GM13976 (cell line): ENCODE measurements around the gene BCAP29.

Source experiments
- DNase-seq: peaks from one replicate; pipeline ENCODE4 v3.0.0; 2012; ENCODE audit warnings: low spot score
- CTCF ChIP-seq: IDR thresholded peaks from 2 replicates; pipeline ENCODE4 v1.5.1; 2012; ENCODE audit warnings: borderline replicate concordance, mild to moderate bottlenecking; ENCODE audit not compliant: insufficient read depth; ENCODE audit errors: extremely low read depth, missing control alignments, control extremely low read depth
- in situ Hi-C: fragments of 300-500 bp; cut with MboI; formaldehyde crosslinking; loops from one replicate; pipeline ENCODE4 v1.12.0; 2022; ENCODE audit warnings: low sequenced_read_pairs, mixed read lengths, inconsistent platforms; ENCODE audit not compliant: unreplicated experiment

BCAP29 gene

DNA sequence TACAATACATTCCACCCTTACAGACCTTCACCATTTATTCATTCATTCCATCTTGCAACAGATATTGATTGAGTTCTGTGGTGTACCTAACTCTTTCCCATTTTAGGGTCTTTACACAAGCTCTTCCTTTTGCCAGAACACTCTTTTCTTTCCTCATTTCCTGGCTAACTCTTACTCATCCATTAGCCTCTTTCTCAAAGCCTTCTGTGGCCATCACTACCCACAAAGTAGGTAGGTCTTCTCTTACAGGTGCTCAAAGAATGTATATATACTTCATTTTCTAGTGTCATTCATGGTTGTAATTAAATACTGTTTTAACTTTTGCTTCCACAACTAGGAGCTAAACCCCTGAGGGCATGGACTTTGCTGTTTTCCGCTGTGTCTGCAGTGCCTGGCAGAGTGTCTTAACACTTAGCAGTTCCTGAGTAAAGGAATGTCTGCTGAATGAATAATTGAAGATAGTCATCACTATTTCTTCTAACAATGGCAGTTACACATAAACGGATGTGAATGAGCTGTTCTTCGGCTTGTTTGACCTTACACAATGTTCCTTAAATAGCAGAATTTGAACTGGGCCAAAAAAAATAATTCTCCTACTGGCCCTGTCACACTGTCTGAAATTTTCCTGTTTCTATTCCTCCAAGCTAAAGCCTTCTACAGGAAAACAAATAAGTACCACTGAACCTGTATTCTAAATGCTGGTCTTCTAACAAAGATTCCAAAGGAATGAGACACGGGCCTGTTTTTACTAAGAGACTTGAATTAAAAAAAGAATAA is 15.1 kb downstream of the BCAP29 start:
- no peak for DNase-seq
- in situ Hi-C loops: no loop called here
- no peak for TF ChIP-seq CTCF

DNA sequence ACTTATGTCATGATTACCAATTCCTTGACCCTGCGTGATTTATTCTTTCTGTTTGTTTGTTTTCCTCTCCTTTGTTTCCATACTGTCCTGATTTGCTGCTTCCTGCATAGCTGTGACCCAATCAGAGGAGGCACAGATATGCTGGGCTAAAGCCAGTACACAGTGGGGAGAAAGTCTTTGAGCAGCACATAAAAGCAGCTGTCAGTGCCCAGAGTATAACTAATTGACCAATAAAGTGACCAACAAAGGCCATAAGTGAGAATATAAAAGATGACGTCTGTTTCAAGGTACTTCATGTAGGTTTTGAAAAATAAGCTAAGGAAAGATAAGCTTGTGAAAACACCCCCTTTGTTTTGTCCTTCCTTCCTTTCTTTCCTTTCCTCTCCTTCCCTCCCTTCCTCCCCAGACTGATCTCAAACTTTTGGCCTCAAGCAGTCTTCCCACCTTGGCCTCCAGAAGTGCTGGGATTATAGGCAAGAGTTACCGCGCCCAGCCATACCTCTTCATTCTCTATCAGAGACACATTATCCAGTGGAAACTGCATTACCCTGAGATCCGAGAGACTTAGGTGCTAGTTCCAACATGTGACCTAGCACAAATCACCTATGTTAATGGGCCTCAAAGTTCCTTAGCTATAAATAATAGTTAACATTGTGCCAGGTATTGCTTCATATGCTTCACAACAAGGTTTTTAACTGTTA is 17.0 kb downstream of the BCAP29 start:
- DNase-seq: no peak
- in situ Hi-C loops: no loop called here
- no peak for TF ChIP-seq CTCF

GRCh38 chr7:107597582-107597916 is 17.5 kb downstream of the BCAP29 start:
- TF ChIP-seq CTCF: no peak
- in situ Hi-C loops: no loop called here
- no peak for DNase-seq

- no peak for TF ChIP-seq CTCF
- DNase-seq: no peak
- in situ Hi-C loops: no loop called here
Observed at GRCh38 chr7:107597953-107598352, 17.9 kb downstream of the BCAP29 start.

DNA sequence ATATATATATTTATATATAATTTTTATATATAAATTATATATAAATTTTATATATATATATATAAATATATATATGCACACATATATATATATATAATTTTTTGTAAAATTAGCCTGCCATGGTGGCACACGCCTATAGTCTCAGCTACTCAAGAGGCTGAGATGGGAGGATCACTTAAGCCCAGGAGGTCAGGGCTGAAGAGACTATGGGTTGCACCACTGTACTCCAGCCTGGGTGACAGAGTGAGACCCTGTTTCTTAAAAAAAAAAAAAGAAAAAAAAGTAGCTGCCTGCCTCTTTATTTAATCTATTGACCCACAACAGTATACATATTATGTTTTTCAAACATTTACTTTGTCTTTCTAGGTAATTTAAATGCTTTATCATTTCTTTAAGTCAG is 19.2 kb downstream of the BCAP29 start:
- no peak for DNase-seq
- in situ Hi-C loops: no loop called here
- no peak for TF ChIP-seq CTCF

- DNase-seq: no peak
- in situ Hi-C loops: no loop called here
- no peak for TF ChIP-seq CTCF
Observed at GRCh38 chr7:107600816-107601215, 20.8 kb downstream of the BCAP29 start.
